MM.1S (cell line): ENCODE data around the gene POLR1H.
"Not testable (repeated sequence)": the region's sequence is repeated elsewhere in the genome, so short reads cannot be mapped to it uniquely, and the experiment has no call there.

Experiments
- DNase-seq: peaks from one replicate; pipeline ENCODE4 v3.0.0-alpha.2; 2015
- H2AFZ ChIP-seq: fragments of 300-600 bp; sonication (generic); 2 replicates; pipeline ENCODE4 v1.6.0; 2016; ENCODE audit warnings: antibody characterized with exemption, low read length
- H3F3A ChIP-seq: fragments of 300-600 bp; sonication (generic); 2 replicates; pipeline ENCODE4 v1.6.1; 2016; ENCODE audit warnings: mild to moderate bottlenecking, antibody characterized with exemption, low read length, moderate library complexity, mixed read lengths; ENCODE audit not compliant: insufficient read depth
- H3K27ac ChIP-seq: fragments of 300-600 bp; sonication (generic); 2 replicates; pipeline ENCODE4 v1.5.1; 2016; ENCODE audit warnings: mild to moderate bottlenecking, low read length
- H3K27me3 ChIP-seq: fragments of 300-600 bp; sonication (generic); replicated peaks from 2 replicates; pipeline ENCODE4 v1.6.0; 2016; ENCODE audit warnings: low read length; ENCODE audit not compliant: insufficient read depth
- H3K36me3 ChIP-seq: fragments of 300-600 bp; sonication (generic); replicated peaks from 2 replicates; pipeline ENCODE4 v1.6.1; 2016; ENCODE audit warnings: mild to moderate bottlenecking, low read length, mixed read lengths; ENCODE audit not compliant: insufficient read depth
- H3K4me1 ChIP-seq: fragments of 300-600 bp; sonication (generic); 2 replicates; pipeline ENCODE4 v1.6.1; 2016; ENCODE audit warnings: low read length, mixed read lengths
- H3K4me2 ChIP-seq: fragments of 300-600 bp; sonication (generic); 2 replicates; pipeline ENCODE4 v1.6.0; 2016; ENCODE audit warnings: low read depth, low read length
- H3K4me3 ChIP-seq: fragments of 300-600 bp; sonication (generic); 2 replicates; pipeline ENCODE4 v1.5.1; 2016; ENCODE audit warnings: low read length, mixed read lengths
- H3K79me2 ChIP-seq: fragments of 300-600 bp; sonication (generic); 2 replicates; pipeline ENCODE4 v1.6.1; 2016; ENCODE audit warnings: mixed run types, low read length, mixed read lengths
- H3K9ac ChIP-seq: fragments of 300-600 bp; sonication (generic); 2 replicates; pipeline ENCODE4 v1.6.1; 2016; ENCODE audit warnings: low read length, mixed read lengths
- H3K9me2 ChIP-seq: fragments of 300-600 bp; sonication (generic); replicated peaks from 2 replicates; pipeline ENCODE4 v1.6.1; 2016; ENCODE audit warnings: mild to moderate bottlenecking, low read length, mixed read lengths; ENCODE audit not compliant: insufficient read depth
- H3K9me3 ChIP-seq: fragments of 300-600 bp; sonication (generic); replicated peaks from 2 replicates; pipeline ENCODE4 v1.6.1; 2016; ENCODE audit warnings: mild to moderate bottlenecking, low read length, mixed read lengths; ENCODE audit not compliant: insufficient read depth
- H4K20me1 ChIP-seq: fragments of 300-600 bp; sonication (generic); 2 replicates; pipeline ENCODE4 v1.6.1; 2016; ENCODE audit warnings: mild to moderate bottlenecking, low read length, moderate library complexity, mixed read lengths; ENCODE audit not compliant: insufficient read depth
- CTCF ChIP-seq: fragments of 300-600 bp; sonication (generic); IDR thresholded peaks from 2 replicates; pipeline ENCODE4 v1.5.1; 2016; ENCODE audit warnings: antibody characterized with exemption, low read length, mixed read lengths
- EZH2 ChIP-seq: fragments of 300-600 bp; sonication (generic); optimal IDR thresholded peaks from 2 replicates; pipeline ENCODE3; 2017; ENCODE audit warnings: low read depth, mild to moderate bottlenecking, antibody characterized with exemption, low read length, mixed read lengths
- EZH2phosphoT487 ChIP-seq: fragments of 300-600 bp; sonication (generic); IDR thresholded peaks from 2 replicates; pipeline ENCODE4 v1.6.1; 2018; ENCODE audit warnings: antibody characterized with exemption, low read length

The POLR1H gene

DNA sequence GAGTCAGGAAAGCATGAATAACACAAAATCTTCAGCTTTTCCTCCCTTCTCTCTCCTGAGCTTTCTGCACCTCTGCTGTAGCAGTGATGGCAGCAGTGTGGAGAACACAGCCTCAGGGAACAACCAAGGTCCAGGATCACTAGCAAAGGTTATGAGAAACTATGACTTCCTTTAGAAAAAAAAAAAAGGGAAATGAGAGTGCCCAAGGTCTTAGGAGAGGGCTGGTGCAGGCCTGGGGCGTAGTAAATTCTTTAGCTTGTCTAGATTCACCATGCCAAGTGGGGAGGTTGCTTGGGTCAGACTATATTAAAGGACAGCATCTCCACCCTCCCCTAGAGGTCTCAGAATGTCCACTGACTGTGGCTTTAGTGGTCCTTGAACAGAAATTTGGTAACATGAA lies 40.4 kb upstream of the POLR1H start:
- no peak overlapping the region for H2AFZ ChIP-seq
- H3K9me3 ChIP-seq: no peaks in the 10 kb centered on the region
- H3K27ac ChIP-seq: no peak overlapping the region
- H3F3A ChIP-seq: no peaks in the 10 kb centered on the region
- no peak for DNase-seq
- no peaks in the 10 kb centered on the region for H3K27me3 ChIP-seq
- TF ChIP-seq EZH2 (no peak), CTCF (no peak), EZH2phosphoT487 (no peak)
- H3K9ac ChIP-seq: no peak overlapping the region
- H3K36me3 ChIP-seq: no peaks in the 10 kb centered on the region
- H3K4me2 ChIP-seq: no peak overlapping the region
- H3K4me3 ChIP-seq: no peak overlapping the region
- no peaks in the 10 kb centered on the region for H3K79me2 ChIP-seq
- H4K20me1 ChIP-seq: no peaks in the 10 kb centered on the region
- H3K9me2 ChIP-seq: no peaks in the 10 kb centered on the region
- no peaks in the 10 kb centered on the region for H3K4me1 ChIP-seq

DNA sequence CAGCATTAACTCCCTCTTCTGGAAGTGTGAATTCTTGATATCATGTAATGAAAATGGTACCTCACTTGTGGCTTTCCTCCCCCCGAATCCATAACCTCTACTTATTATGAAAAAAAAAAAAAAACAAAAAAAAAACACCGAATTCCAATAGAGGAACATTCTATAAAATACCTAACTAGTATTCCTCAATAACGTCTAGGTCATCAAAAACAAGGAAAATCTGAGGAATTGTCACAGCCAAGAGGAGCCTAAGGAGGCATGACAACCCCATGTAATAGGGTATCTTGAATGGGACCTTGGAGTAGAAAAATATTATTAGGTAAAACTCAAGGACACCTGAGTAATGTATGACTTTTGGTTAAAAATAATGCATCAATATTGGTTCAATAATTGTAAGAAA lies 38.9 kb upstream of the POLR1H start:
- Histone ChIP-seq H3K4me1 (no peaks in the 10 kb centered on the region), H3K9me2 (no peaks in the 10 kb centered on the region), H3F3A (no peaks in the 10 kb centered on the region), H2AFZ (no peak overlapping the region), H3K4me3 (no peak overlapping the region), H3K4me2 (no peak overlapping the region), H3K27ac (no peak overlapping the region), H3K9me3 (no peaks in the 10 kb centered on the region), H3K9ac (no peak overlapping the region), H4K20me1 (no peaks in the 10 kb centered on the region), H3K79me2 (no peaks in the 10 kb centered on the region), H3K36me3 (no peaks in the 10 kb centered on the region), H3K27me3 (no peaks in the 10 kb centered on the region)
- DNase-seq: no peak
- TF ChIP-seq EZH2phosphoT487 (no peak), EZH2 (no peak), CTCF (no peak)

DNA sequence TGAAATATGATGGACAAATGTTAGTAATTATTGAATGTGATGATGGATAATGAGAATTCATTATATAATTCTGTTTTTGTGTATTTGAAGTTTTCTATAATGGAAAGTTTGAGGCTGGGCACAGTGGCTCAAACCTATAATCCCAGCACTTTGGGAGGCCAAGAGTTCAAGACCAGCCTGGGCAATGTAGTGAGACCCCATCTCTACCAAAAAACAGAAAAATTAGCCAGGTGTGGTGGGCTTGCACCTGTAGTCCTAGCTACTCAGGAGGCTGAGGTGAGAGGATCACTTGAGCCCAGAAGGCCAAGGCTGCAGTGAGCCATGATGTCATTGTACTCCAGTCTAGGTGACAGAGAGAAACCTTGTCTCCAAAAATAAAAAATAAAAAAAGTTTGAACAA lies 38.4 kb upstream of the POLR1H start:
- H3K4me2 ChIP-seq, H3K27me3 ChIP-seq, H3K9me3 ChIP-seq, H2AFZ ChIP-seq, H3K9me2 ChIP-seq, H3K4me1 ChIP-seq, DNase-seq, H3K9ac ChIP-seq, H3K79me2 ChIP-seq, H3K27ac ChIP-seq, H3K4me3 ChIP-seq, H4K20me1 ChIP-seq, H3K36me3 ChIP-seq, H3F3A ChIP-seq: not testable (repeated sequence)

- no peak for DNase-seq
- no peak overlapping the region for H2AFZ ChIP-seq
- H3K27me3 ChIP-seq: no peaks in the 10 kb centered on the region
- no peaks in the 10 kb centered on the region for H3K9me3 ChIP-seq
- H3K9me2 ChIP-seq: no peaks in the 10 kb centered on the region
- H3K79me2 ChIP-seq: no peaks in the 10 kb centered on the region
- no peak for TF ChIP-seq EZH2phosphoT487
- no peak for TF ChIP-seq EZH2
- TF ChIP-seq CTCF: no peak
- no peak overlapping the region for H3K9ac ChIP-seq
- no peak overlapping the region for H3K4me3 ChIP-seq
- no peaks in the 10 kb centered on the region for H3K4me1 ChIP-seq
- H3K27ac ChIP-seq: no peak overlapping the region
- no peaks in the 10 kb centered on the region for H3K36me3 ChIP-seq
- no peak overlapping the region for H3K4me2 ChIP-seq
- no peaks in the 10 kb centered on the region for H3F3A ChIP-seq
- H4K20me1 ChIP-seq: no peaks in the 10 kb centered on the region
Measured at GRCh38 chr6:30025186-30025585, 35.9 kb upstream of the POLR1H start.
